ENCODE results near the gene RSU1. TPM values are rescaled to one million over a fixed set of nuclear protein-coding genes. Genes with fewer than 3 reads are reported as not detected.

RSU1 gene
- total RNA-seq, 4 donors from 2014 or later = 57.5 to 121 (median 81.6) TPM

GRCh38 chr10:16822726-16823360 is 5.6 kb upstream of the RSU1 start:
- DNase-seq (ENCODE audit: low spot score) (no peak), ATAC-seq (ENCODE audit: low FRiP score) (no peak)
- no peak for TF ChIP-seq CTCF (IDR thresholded peaks at IDR 0.05)

- no peak for TF ChIP-seq CTCF (IDR thresholded peaks at IDR 0.05)
- DNase-seq (ENCODE audit: low spot score) = no peak
- ATAC-seq (ENCODE audit: low FRiP score) = no peak
Observed at GRCh38 chr10:16822027-16822426, 4.8 kb upstream of the RSU1 start.

GRCh38 chr10:16820421-16820820 is 3.2 kb upstream of the RSU1 start:
- DNase-seq (ENCODE audit: low spot score) (no peak), ATAC-seq (ENCODE audit: low FRiP score) (no peak)
- TF ChIP-seq CTCF (IDR thresholded peaks at IDR 0.05) = no peak

- no peak for TF ChIP-seq CTCF (IDR thresholded peaks at IDR 0.05)
- DNase-seq (ENCODE audit: low spot score) = no peak
- ATAC-seq (ENCODE audit: low FRiP score) = no peak
Observed at GRCh38 chr10:16820018-16820417, 2.8 kb upstream of the RSU1 start.

GRCh38 chr10:16819436-16819835 is 2.2 kb upstream of the RSU1 start:
- ATAC-seq (ENCODE audit: low FRiP score) (no peak), DNase-seq (ENCODE audit: low spot score) (no peak)
- TF ChIP-seq CTCF (IDR thresholded peaks at IDR 0.05) = no peak

GRCh38 chr10:16819026-16819425 is 1.8 kb upstream of the RSU1 start:
- ATAC-seq (ENCODE audit: low FRiP score) (no peak), DNase-seq (ENCODE audit: low spot score) (no peak)
- no peak for TF ChIP-seq CTCF (IDR thresholded peaks at IDR 0.05)

- TF ChIP-seq CTCF (IDR thresholded peaks at IDR 0.05) = no peak
- ATAC-seq (ENCODE audit: low FRiP score) = no peak
- no peak for DNase-seq (ENCODE audit: low spot score)
Observed at GRCh38 chr10:16816830-16817124, 447 bp downstream of the RSU1 start.
